HepG2 (cell line): ENCODE results near the gene SMAP2. TPM values are rescaled to one million over a fixed set of nuclear protein-coding genes. Genes with fewer than 3 reads are reported as not detected.
A peak's percentile ranks its signal among the peaks of the same experiment; 100 is the strongest.

Experiments
- BORCS8-MEF2B ChIP-seq: sonication (generic); formaldehyde crosslinking; IDR thresholded peaks from 2 replicates; pipeline ENCODE4 v1.8.0; 2022; ENCODE audit warnings: mild to moderate bottlenecking, missing genetic modification reagents
- CC2D1A ChIP-seq: sonication (generic); formaldehyde crosslinking; IDR thresholded peaks from 2 replicates; pipeline ENCODE4 v1.8.1; 2023; ENCODE audit warnings: mild to moderate bottlenecking, missing genetic modification reagents
- CCDC6 ChIP-seq: sonication (generic); formaldehyde crosslinking; IDR thresholded peaks from 2 replicates; pipeline ENCODE4 v1.8.1; 2022; ENCODE audit warnings: mild to moderate bottlenecking, missing genetic modification reagents, moderate library complexity
- ETV5 ChIP-seq: IDR thresholded peaks from 2 replicates; pipeline ENCODE4 v1.6.1; 2018; ENCODE audit warnings: missing biosample characterization, missing genetic modification reagents, inconsistent platforms, borderline replicate concordance
- NFKBIZ ChIP-seq: IDR thresholded peaks from 2 replicates; pipeline ENCODE4 v1.6.1; 2018; ENCODE audit warnings: missing genetic modification reagents, missing compliant biosample characterization
- PAF1 ChIP-seq: IDR thresholded peaks from 2 replicates; pipeline ENCODE4 v1.6.1; 2016; ENCODE audit warnings: missing genetic modification reagents, missing compliant biosample characterization
- PPARG ChIP-seq: conservative IDR thresholded peaks from 2 replicates; pipeline ENCODE4 v1.6.1; 2016; ENCODE audit warnings: missing biosample characterization, missing genetic modification reagents
- REPIN1 ChIP-seq: sonication (generic); formaldehyde crosslinking; IDR thresholded peaks from 2 replicates; pipeline ENCODE4 v1.8.0; 2022; ENCODE audit warnings: missing genetic modification reagents, low read depth, mild to moderate bottlenecking, borderline replicate concordance
- RFXAP ChIP-seq: sonication (generic); formaldehyde crosslinking; IDR thresholded peaks from 2 replicates; pipeline ENCODE4 v1.4.0; 2020; ENCODE audit warnings: missing genetic modification reagents, borderline replicate concordance
- SALL1 ChIP-seq: sonication (generic); formaldehyde crosslinking; IDR thresholded peaks from 2 replicates; pipeline ENCODE4 v1.8.0; 2022; ENCODE audit warnings: mild to moderate bottlenecking, missing genetic modification reagents
- TCF7 ChIP-seq: sonication (generic); IDR thresholded peaks from 2 replicates; pipeline ENCODE4 v1.6.1; 2016; ENCODE audit warnings: antibody characterized with exemption, low read depth
- TCF7L2 ChIP-seq: IDR thresholded peaks from 2 replicates; pipeline ENCODE4 v1.6.1; 2011; ENCODE audit warnings: mild to moderate bottlenecking, low read depth, low read length, moderate library complexity
- U2AF1 ChIP-seq: fragments of 200-400 bp; formaldehyde crosslinking; optimal IDR thresholded peaks from 2 replicates; pipeline ENCODE3; 2017; ENCODE audit warnings: mild to moderate bottlenecking, low read depth, low read length
- ZBTB7A ChIP-seq: sonication (generic); formaldehyde crosslinking; IDR thresholded peaks from 2 replicates; pipeline ENCODE4 v1.8.0; 2022; ENCODE audit warnings: mild to moderate bottlenecking, missing genetic modification reagents
- ZNF12 ChIP-seq: sonication (generic); formaldehyde crosslinking; IDR thresholded peaks from 2 replicates; pipeline ENCODE4 v1.5.0; 2020; ENCODE audit warnings: missing genetic modification reagents
- ZNF350 ChIP-seq: sonication (generic); formaldehyde crosslinking; IDR thresholded peaks from 2 replicates; pipeline ENCODE4 v1.4.0; 2020; ENCODE audit warnings: mild to moderate bottlenecking, low read depth, missing genetic modification reagents, borderline replicate concordance
- ZNF563 ChIP-seq: sonication (generic); formaldehyde crosslinking; IDR thresholded peaks from 2 replicates; pipeline ENCODE4 v1.8.0; 2022; ENCODE audit warnings: mild to moderate bottlenecking, moderate library complexity, missing genetic modification reagents
- ZNF616 ChIP-seq: sonication (generic); formaldehyde crosslinking; IDR thresholded peaks from 2 replicates; pipeline ENCODE4 v1.5.0; 2020; ENCODE audit warnings: low read depth, mild to moderate bottlenecking, missing genetic modification reagents
- polyA plus RNA-seq, 8 experiments: library from polyadenylated mRNA; depleted of rRNA in 3 of 8; stranded (reverse) in 7 of 8; unstranded in 1 of 8; fragments of >200 nt; fragmentation: Illumina TruSeq in 4 of 8; extraction: Trizol in 4 of 8; gene quantifications; 2 replicates each; pipeline versions ENCODE4 v1.2.1 to v1.2.3, GENCODE V29; 2011 to 2016; ENCODE audit warnings: low read depth in 4 of 8, missing spikeins in 1 of 8, mixed read lengths in 1 of 8; ENCODE audit not compliant: insufficient read depth in 1 of 8
- total RNA-seq, 5 experiments: library from RNA; depleted of rRNA; stranded (reverse); fragments of >200 nt; fragmentation: Illumina TruSeq; extraction: Trizol; gene quantifications; 2 replicates each; pipeline ENCODE4 v1.2.3, GENCODE V29; 2016; ENCODE audit warnings: low read depth in 1 of 5
- TF ChIP-seq, protein P1 (sequence below): IDR thresholded peaks from 2 replicates; pipeline ENCODE4 v1.6.1; 2016; ENCODE audit warnings: low read depth, control low read depth
- TF ChIP-seq, protein P2 (sequence below): conservative IDR thresholded peaks from 2 replicates; pipeline ENCODE4 v1.6.1; 2018; ENCODE audit warnings: missing genetic modification reagents
- TF ChIP-seq, protein P3 (sequence below): sonication (generic); formaldehyde crosslinking; IDR thresholded peaks from 2 replicates; pipeline ENCODE4 v1.4.0; 2020; ENCODE audit warnings: low read depth, missing genetic modification reagents

SMAP2 gene
- total and polyA plus RNA-seq, 2 of the 13 experiments (the other 11 are each of a cell fraction or from before 2014, with no cell fraction given), result 19.0 to 22.3 TPM

DNA sequence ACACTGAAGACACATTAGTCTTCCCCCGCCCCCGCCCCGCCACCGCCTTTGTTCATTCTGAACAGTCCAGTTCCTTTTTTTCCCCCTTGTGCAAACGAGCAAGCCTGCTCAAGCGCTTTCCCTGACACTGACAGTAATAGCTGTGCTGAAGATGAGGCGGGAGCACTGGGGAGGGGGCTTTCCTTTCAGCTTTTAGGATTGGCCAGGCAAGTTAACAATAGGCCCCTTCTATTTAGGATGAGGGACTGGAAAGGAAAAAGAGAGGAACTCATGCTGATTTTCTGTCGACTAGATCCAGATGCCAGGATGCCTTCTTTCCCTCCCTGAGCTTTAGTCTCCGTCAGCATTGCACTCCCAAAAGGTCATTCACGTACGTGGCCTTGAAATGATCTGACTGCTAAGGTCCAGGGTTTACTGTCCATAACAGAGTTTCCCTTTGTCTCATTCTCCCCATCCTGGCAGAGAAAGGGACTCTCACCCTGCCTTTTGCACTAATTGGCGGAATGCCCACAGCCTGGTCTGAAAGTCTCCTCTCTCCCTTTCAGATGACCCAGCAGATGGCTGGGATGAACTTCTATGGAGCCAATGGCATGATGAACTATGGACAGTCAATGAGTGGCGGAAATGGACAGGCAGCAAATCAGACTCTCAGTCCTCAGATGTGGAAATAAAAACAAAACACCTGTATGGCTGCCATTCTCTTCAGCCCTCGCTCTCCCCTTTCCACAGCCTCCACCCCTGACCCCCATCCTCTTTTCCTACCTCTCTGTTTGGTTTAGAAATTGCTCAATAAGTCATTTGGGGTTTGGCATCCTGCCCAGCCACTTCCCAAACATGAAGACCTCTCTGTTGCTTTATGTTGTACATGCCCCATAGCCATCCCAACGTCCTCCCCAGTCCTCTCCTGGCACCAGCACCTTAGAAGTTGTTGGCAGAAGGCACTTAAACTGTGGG is 48.2 kb downstream of the SMAP2 start (continued):
- TF ChIP-seq CC2D1A (no peak), PPARG (peak; percentile 100), ZNF563 (CRISPR knock-in tag) (no peak), NFKBIZ (CRISPR knock-in tag) (peak; percentile 85; the same call in 1 of the 2 replicates), CCDC6 (peak; percentile 63; the same call in 1 of the 2 replicates), U2AF1 (peak; percentile 58), ZNF12 (0 out of 2 replicates have a peak, but pooled peaks have one; percentile 6), ZNF616 (CRISPR knock-in tag) (0 out of 2 replicates have a peak, but pooled peaks have one; percentile 48), REPIN1 (CRISPR knock-in tag) (peak; percentile 59; the same call in 1 of the 2 replicates), ZNF350 (peak; percentile 73), BORCS8-MEF2B (CRISPR knock-in tag) (peak; percentile 45; the same call in 1 of the 2 replicates), ETV5 (peak; percentile 87), SALL1 (peak; percentile 99), TCF7 (peak; percentile 57; the same call in 1 of the 2 replicates), PAF1 (CRISPR knock-in tag) (0 out of 2 replicates have a peak, but pooled peaks have one; percentile 44), TCF7L2 (peak; percentile 49; the same call in 1 of the 2 replicates), RFXAP (CRISPR knock-in tag) (peak; percentile 45; the same call in 1 of the 2 replicates), ZBTB7A (CRISPR knock-in tag) (0 out of 2 replicates have a peak, but pooled peaks have one; percentile 34)
- TF ChIP-seq, protein P1, sequence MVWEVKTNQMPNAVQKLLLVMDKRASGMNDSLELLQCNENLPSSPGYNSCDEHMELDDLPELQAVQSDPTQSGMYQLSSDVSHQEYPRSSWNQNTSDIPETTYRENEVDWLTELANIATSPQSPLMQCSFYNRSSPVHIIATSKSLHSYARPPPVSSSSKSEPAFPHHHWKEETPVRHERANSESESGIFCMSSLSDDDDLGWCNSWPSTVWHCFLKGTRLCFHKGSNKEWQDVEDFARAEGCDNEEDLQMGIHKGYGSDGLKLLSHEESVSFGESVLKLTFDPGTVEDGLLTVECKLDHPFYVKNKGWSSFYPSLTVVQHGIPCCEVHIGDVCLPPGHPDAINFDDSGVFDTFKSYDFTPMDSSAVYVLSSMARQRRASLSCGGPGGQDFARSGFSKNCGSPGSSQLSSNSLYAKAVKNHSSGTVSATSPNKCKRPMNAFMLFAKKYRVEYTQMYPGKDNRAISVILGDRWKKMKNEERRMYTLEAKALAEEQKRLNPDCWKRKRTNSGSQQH (CRISPR knock-in tag), result 0 out of 2 replicates have a peak, but pooled peaks have one; percentile 54
- TF ChIP-seq, protein P2, sequence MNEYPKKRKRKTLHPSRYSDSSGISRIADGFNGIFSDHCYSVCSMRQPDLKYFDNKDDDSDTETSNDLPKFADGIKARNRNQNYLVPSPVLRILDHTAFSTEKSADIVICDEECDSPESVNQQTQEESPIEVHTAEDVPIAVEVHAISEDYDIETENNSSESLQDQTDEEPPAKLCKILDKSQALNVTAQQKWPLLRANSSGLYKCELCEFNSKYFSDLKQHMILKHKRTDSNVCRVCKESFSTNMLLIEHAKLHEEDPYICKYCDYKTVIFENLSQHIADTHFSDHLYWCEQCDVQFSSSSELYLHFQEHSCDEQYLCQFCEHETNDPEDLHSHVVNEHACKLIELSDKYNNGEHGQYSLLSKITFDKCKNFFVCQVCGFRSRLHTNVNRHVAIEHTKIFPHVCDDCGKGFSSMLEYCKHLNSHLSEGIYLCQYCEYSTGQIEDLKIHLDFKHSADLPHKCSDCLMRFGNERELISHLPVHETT (CRISPR knock-in tag), result 0 out of 2 replicates have a peak, but pooled peaks have one; percentile 36
- TF ChIP-seq, protein P3, sequence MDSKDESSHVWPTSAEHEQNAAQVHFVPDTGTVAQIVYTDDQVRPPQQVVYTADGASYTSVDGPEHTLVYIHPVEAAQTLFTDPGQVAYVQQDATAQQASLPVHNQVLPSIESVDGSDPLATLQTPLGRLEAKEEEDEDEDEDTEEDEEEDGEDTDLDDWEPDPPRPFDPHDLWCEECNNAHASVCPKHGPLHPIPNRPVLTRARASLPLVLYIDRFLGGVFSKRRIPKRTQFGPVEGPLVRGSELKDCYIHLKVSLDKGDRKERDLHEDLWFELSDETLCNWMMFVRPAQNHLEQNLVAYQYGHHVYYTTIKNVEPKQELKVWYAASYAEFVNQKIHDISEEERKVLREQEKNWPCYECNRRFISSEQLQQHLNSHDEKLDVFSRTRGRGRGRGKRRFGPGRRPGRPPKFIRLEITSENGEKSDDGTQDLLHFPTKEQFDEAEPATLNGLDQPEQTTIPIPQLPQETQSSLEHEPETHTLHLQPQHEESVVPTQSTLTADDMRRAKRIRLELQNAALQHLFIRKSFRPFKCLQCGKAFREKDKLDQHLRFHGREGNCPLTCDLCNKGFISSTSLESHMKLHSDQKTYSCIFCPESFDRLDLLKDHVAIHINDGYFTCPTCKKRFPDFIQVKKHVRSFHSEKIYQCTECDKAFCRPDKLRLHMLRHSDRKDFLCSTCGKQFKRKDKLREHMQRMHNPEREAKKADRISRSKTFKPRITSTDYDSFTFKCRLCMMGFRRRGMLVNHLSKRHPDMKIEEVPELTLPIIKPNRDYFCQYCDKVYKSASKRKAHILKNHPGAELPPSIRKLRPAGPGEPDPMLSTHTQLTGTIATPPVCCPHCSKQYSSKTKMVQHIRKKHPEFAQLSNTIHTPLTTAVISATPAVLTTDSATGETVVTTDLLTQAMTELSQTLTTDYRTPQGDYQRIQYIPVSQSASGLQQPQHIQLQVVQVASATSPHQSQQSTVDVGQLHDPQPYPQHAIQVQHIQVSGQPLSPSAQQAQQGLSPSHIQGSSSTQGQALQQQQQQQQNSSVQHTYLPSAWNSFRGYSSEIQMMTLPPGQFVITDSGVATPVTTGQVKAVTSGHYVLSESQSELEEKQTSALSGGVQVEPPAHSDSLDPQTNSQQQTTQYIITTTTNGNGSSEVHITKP, result peak; percentile 74
